Parathyroid adenoma (tissue), 2 donors: ENCODE results near the gene SLC37A3.
A peak's percentile ranks its signal among the peaks of the same experiment; 100 is the strongest.
"Not testable (repeated sequence)": the region's sequence is repeated elsewhere in the genome, so short reads cannot be mapped to it uniquely, and the experiment has no call there.

ENCODE experiments used
- H2AFZ ChIP-seq: fragments of 300-600 bp; sonication (generic); one replicate; pipeline ENCODE4 v1.7.0; 2017; ENCODE audit warnings: antibody characterized with exemption, mild to moderate bottlenecking
- H3K27ac ChIP-seq: fragments of 300-600 bp; sonication (generic); one replicate; pipeline ENCODE4 v1.7.0; 2017
- H3K27me3 ChIP-seq: fragments of 300-600 bp; sonication (generic); one replicate; pipeline ENCODE4 v1.7.0; 2017; ENCODE audit warnings: low read length; ENCODE audit not compliant: control insufficient read depth, insufficient read depth
- H3K36me3 ChIP-seq: fragments of 300-600 bp; sonication (generic); one replicate; pipeline ENCODE4 v1.7.0; 2017; ENCODE audit warnings: low read length; ENCODE audit not compliant: control insufficient read depth, insufficient read depth
- H3K4me1 ChIP-seq: fragments of 300-600 bp; sonication (generic); one replicate; pipeline ENCODE4 v1.7.0; 2017; ENCODE audit warnings: control low read depth
- H3K4me2 ChIP-seq: fragments of 300-600 bp; sonication (generic); one replicate; pipeline ENCODE4 v1.7.0; 2017; ENCODE audit warnings: low read length
- H3K4me3 ChIP-seq: fragments of 300-600 bp; sonication (generic); one replicate; pipeline ENCODE4 v1.7.0; 2017; ENCODE audit warnings: low read depth, low read length
- H3K79me2 ChIP-seq: fragments of 300-600 bp; sonication (generic); one replicate; pipeline ENCODE4 v1.7.0; 2017; ENCODE audit warnings: control low read depth
- H3K9ac ChIP-seq: fragments of 300-600 bp; sonication (generic); one replicate; pipeline ENCODE4 v1.7.0; 2017; ENCODE audit warnings: mild to moderate bottlenecking
- H3K9me3 ChIP-seq: fragments of 300-600 bp; sonication (generic); one replicate; pipeline ENCODE4 v1.7.0; 2017; ENCODE audit warnings: low read length; ENCODE audit not compliant: control insufficient read depth
- CTCF ChIP-seq: fragments of 300-600 bp; sonication (generic); IDR thresholded peaks from one replicate; pipeline ENCODE4 v1.7.0; 2017; ENCODE audit warnings: antibody characterized with exemption, mild to moderate bottlenecking
- donor health status: primary hyperparathyroidism.

Gene SLC37A3

GRCh38 chr7:140417456-140418155 is 19.3 kb upstream of the SLC37A3 start:
- Histone ChIP-seq H3K9ac (no peak overlapping the region), H3K9me3 (no peaks in the 10 kb centered on the region), H2AFZ (no peak overlapping the region), H3K27ac (no peak overlapping the region), H3K27me3 (no peaks in the 10 kb centered on the region), H3K36me3 (no peaks in the 10 kb centered on the region), H3K4me3 (no peak overlapping the region), H3K4me1 (no peaks in the 10 kb centered on the region), H3K4me2 (no peak overlapping the region), H3K79me2 (no peaks in the 10 kb centered on the region)
- no peak for TF ChIP-seq CTCF

- no peak overlapping the region for H3K9ac ChIP-seq
- no peak overlapping the region for H3K4me3 ChIP-seq
- H3K9me3 ChIP-seq, result no peaks in the 10 kb centered on the region
- no peaks in the 10 kb centered on the region for H3K4me1 ChIP-seq
- H3K27me3 ChIP-seq, result no peaks in the 10 kb centered on the region
- no peak for TF ChIP-seq CTCF
- no peak overlapping the region for H2AFZ ChIP-seq
- H3K27ac ChIP-seq, result no peak overlapping the region
- H3K4me2 ChIP-seq, result no peak overlapping the region
- H3K79me2 ChIP-seq, result no peaks in the 10 kb centered on the region
- no peaks in the 10 kb centered on the region for H3K36me3 ChIP-seq
These were observed 18.2 kb upstream of the SLC37A3 start for GRCh38 chr7:140416560-140416959.

GRCh38 chr7:140415816-140416215 is 17.5 kb upstream of the SLC37A3 start:
- not testable (repeated sequence) for H3K4me3 ChIP-seq, H3K4me2 ChIP-seq, H3K4me1 ChIP-seq, H3K9me3 ChIP-seq, H3K27me3 ChIP-seq, H3K9ac ChIP-seq, H3K79me2 ChIP-seq, H3K36me3 ChIP-seq, H3K27ac ChIP-seq, H2AFZ ChIP-seq

- no peaks in the 10 kb centered on the region for H3K4me1 ChIP-seq
- no peak overlapping the region for H3K4me3 ChIP-seq
- H3K9ac ChIP-seq, result no peak overlapping the region
- no peaks in the 10 kb centered on the region for H3K79me2 ChIP-seq
- no peaks in the 10 kb centered on the region for H3K27me3 ChIP-seq
- H3K9me3 ChIP-seq, result no peaks in the 10 kb centered on the region
- TF ChIP-seq CTCF, result no peak
- H3K4me2 ChIP-seq, result no peak overlapping the region
- no peak overlapping the region for H3K27ac ChIP-seq
- H3K36me3 ChIP-seq, result no peaks in the 10 kb centered on the region
- H2AFZ ChIP-seq, result no peak overlapping the region
These were observed 17.0 kb upstream of the SLC37A3 start for GRCh38 chr7:140415361-140415760.

- H3K9ac ChIP-seq, result no peak overlapping the region
- peak overlapping the region; percentile 87 for H3K27ac ChIP-seq
- peak overlapping the region; percentile 85 for H3K4me2 ChIP-seq
- no peaks in the 10 kb centered on the region for H3K79me2 ChIP-seq
- H2AFZ ChIP-seq, result peak overlapping the region; percentile 80
- H3K36me3 ChIP-seq, result no peaks in the 10 kb centered on the region
- TF ChIP-seq CTCF, result no peak
- H3K4me3 ChIP-seq, result peak overlapping the region; percentile 78
- H3K27me3 ChIP-seq, result no peaks in the 10 kb centered on the region
- H3K4me1 ChIP-seq, result peaks cover 15% of the 10 kb centered on the region
- no peaks in the 10 kb centered on the region for H3K9me3 ChIP-seq
These were observed 6.3 kb upstream of the SLC37A3 start for GRCh38 chr7:140404565-140405065.
